Measurements from ENCODE around the gene FRMPD3. TPM values are rescaled to one million over a fixed set of nuclear protein-coding genes. Genes with fewer than 3 reads are reported as not detected.

Gene FRMPD3
- total RNA-seq, 1 experiment from 2014 or later, result 2.0 TPM

GRCh38 chrX:107493141-107493540 is 43.7 kb downstream of the FRMPD3 start (continued):
- no peak for TF ChIP-seq CTCF (IDR thresholded peaks at IDR 0.05)
- TF ChIP-seq NR3C1 (CRISPR knock-in tag; conservative IDR thresholded peaks at IDR 0.05; ENCODE audit: low read depth), result no peak
- TF ChIP-seq HMGA2 (CRISPR knock-in tag; IDR thresholded peaks at IDR 0.05), result no peak

DNA sequence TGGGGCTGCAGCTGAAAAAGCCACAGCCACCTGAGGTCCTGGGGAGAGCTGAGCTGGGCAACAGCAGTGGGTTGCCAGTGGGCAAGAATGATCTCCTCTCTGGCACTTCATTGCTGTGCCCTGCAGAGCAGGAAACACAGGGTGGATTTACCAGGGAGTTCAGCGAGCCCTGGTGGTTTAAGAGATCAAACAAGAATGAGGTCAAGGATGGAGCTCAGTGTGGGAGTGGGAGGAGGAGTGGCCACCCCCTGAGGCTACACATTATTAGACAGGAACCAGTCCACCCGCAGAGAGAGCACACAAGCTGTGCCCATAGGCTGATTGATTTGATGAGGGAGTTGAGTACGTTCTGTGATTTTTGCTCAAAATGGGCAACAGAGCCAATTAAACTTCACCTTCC is 47.3 kb downstream of the FRMPD3 start:
- no peak for ATAC-seq
- POLR2A ChIA-PET, result no interaction called here
- Mint-ChIP-seq H3K36me3 (no peaks in the 10 kb centered on the region), H3K27ac (no peak overlapping the region), H3K9me3 (no peaks in the 10 kb centered on the region), H3K4me3 (no peak overlapping the region), H3K27me3 (ENCODE audit: low read depth) (no peaks in the 10 kb centered on the region), H3K4me1 (peaks cover 5% of the 10 kb centered on the region)
- CTCF ChIA-PET, result no interaction called here
- TF ChIP-seq ZNF396 (CRISPR knock-in tag; IDR thresholded peaks at IDR 0.05; ENCODE audit: borderline replicate concordance), result no peak
- no peak for TF ChIP-seq FOXK1 (CRISPR knock-in tag; IDR thresholded peaks at IDR 0.05)
- TF ChIP-seq NR2C2 (CRISPR knock-in tag; IDR thresholded peaks at IDR 0.05), result no peak
- no peak for DNase-seq (ENCODE audit: low spot score)

Other genes with a start within 250 kb of the FRMPD3 start
- 3.3 to 6.2 TPM (median 5.5 TPM) in 3 replicates for gene NUP62CL, start 243.2 kb upstream of the FRMPD3 start, total RNA-seq (2021)
- gene DNAAF6, start 243.0 kb upstream of the FRMPD3 start, total RNA-seq (2021), result not detected in 3 replicates
- gene PRPS1, start 178.9 kb downstream of the FRMPD3 start, total RNA-seq (2021), result 106 to 126 TPM (median 107 TPM) in 3 replicates